HG03060 (cell line): ENCODE results near the gene RNFT2.

Experiments
- ATAC-seq: cut with Tn5 transposase; IDR thresholded peaks from one replicate; pipeline ENCODE4 v1.9.1; 2021; ENCODE audit warnings: low read depth, moderate number of reproducible peaks; ENCODE audit not compliant: unreplicated experiment

The RNFT2 gene

GRCh38 chr12:116864371-116865160, 126.5 kb downstream of the RNFT2 start:
- no peak for ATAC-seq

GRCh38 chr12:116867523-116867922, 129.4 kb downstream of the RNFT2 start:
- ATAC-seq: no peak

- no peak for ATAC-seq
Observed at GRCh38 chr12:116870306-116870705, 132.2 kb downstream of the RNFT2 start.

GRCh38 chr12:116874324-116874995, 136.3 kb downstream of the RNFT2 start:
- no peak for ATAC-seq

- ATAC-seq: no peak
Observed at GRCh38 chr12:116876151-116876869, 138.2 kb downstream of the RNFT2 start.

GRCh38 chr12:116878567-116879508, 140.7 kb downstream of the RNFT2 start:
- no peak for ATAC-seq

GRCh38 chr12:116879509-116880212, 141.5 kb downstream of the RNFT2 start:
- ATAC-seq: no peak

- ATAC-seq: no peak
Observed at GRCh38 chr12:116880213-116880816, 142.2 kb downstream of the RNFT2 start.

GRCh38 chr12:116880817-116881324, 142.8 kb downstream of the RNFT2 start:
- ATAC-seq: no peak

GRCh38 chr12:116881325-116881876, 143.3 kb downstream of the RNFT2 start, which contains the start of gene HRK:
Gene HRK (minus strand): TSS chr12:116881441. CDS start chr12:116881307, 134 bp downstream.
- ATAC-seq: no peak

GRCh38 chr12:116881877-116882507, 143.9 kb downstream of the RNFT2 start:
- no peak for ATAC-seq

GRCh38 chr12:116882742-116883141, 144.6 kb downstream of the RNFT2 start:
- no peak for ATAC-seq

- no peak for ATAC-seq
Observed at GRCh38 chr12:116884871-116885270, 146.8 kb downstream of the RNFT2 start.

GRCh38 chr12:116885491-116885890, 147.4 kb downstream of the RNFT2 start:
- ATAC-seq: no peak

GRCh38 chr12:116887244-116887643, 149.1 kb downstream of the RNFT2 start:
- ATAC-seq: no peak

GRCh38 chr12:116887897-116888296, 149.8 kb downstream of the RNFT2 start:
- ATAC-seq: no peak

GRCh38 chr12:116890330-116890729, 152.2 kb downstream of the RNFT2 start:
- ATAC-seq: no peak

- ATAC-seq: no peak
Observed at GRCh38 chr12:116891019-116891418, 152.9 kb downstream of the RNFT2 start.
